HG03469 (cell line): ENCODE data around the gene RNF4.
"Not testable (repeated sequence)": the region's sequence is repeated elsewhere in the genome, so short reads cannot be mapped to it uniquely, and the experiment has no call there.

Experiments used
- ATAC-seq: cut with Tn5 transposase; IDR thresholded peaks from one replicate; pipeline ENCODE4 v1.9.1; 2021; ENCODE audit warnings: mild to moderate bottlenecking, moderate library complexity, moderate number of reproducible peaks; ENCODE audit not compliant: unreplicated experiment

RNF4 gene

GRCh38 chr4:2457481-2458295 is 11.2 kb upstream of the RNF4 start:
- no peak for ATAC-seq

- no peak for ATAC-seq
Observed at GRCh38 chr4:2458546-2459491, 10.1 kb upstream of the RNF4 start.

DNA sequence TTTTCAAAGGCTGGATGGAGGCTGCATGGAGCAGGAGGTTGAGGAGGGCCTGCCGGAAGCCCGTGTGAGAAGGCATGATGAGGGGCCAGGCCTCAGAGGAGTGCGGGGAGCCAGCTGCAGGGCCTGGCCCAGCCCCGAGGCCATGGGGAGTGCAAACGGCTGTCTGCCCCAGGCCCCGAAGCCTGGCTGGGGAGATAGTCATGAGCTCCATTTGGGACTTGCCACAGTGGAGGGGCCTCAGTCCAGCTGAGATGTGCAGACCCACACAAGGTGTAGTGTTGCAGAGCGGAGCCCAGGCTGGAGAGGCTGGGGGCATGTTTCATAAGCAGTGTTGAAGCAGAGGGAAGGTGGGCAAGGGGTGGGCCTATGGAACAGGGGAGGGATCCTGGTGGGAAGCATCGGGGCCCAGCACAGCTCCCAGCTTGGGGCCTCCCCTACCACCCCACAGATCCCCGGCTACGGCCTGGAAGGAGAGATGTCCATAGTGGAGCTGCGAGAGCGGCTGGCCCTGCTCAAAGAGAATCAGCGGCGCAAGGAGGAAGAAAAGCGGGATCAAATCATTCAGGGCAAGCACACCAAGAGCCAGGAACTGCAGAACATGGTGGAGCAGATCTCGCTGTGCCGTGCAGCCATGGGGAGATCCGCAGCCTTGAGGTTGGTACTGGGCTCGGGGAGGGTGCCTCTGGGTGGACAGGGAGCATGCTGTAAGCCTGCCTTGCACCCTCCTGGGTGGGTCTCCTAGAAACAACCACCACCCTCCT is 9.1 kb upstream of the RNF4 start:
- ATAC-seq: no peak

DNA sequence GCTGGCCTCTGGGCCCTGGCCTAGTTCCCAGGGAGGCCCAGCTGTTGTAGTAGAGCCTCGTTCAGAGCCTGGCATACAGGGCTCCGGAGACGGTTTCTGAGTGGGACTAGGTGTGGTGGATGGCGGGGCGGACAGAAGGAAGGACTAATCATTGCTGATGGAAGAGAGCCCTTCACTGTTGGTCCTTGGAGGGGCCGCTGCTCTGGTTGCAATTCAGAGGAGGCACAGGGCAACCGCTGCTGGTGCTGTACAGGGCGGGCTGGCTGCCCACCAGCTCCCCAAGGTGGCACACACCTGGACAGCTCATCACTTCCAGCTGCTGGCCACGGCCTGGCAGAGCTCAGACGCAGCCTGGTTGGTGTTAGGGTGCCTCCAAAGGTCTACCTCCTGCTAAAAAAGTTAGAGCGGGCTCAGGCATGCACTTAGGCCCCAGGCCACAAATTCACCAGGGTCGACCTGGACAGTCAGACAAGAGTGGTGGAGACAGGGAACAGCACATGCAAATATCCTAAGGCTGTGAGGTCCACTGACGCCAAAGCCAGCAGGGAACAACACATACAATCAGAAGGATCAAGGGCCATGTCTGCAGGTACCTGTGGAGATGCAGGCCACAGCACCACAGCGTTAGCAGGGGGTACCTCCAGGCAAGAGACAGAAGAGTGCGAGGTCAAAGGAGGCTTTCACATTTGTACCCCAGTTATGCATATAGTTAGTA is 7.5 kb upstream of the RNF4 start:
- no peak for ATAC-seq

DNA sequence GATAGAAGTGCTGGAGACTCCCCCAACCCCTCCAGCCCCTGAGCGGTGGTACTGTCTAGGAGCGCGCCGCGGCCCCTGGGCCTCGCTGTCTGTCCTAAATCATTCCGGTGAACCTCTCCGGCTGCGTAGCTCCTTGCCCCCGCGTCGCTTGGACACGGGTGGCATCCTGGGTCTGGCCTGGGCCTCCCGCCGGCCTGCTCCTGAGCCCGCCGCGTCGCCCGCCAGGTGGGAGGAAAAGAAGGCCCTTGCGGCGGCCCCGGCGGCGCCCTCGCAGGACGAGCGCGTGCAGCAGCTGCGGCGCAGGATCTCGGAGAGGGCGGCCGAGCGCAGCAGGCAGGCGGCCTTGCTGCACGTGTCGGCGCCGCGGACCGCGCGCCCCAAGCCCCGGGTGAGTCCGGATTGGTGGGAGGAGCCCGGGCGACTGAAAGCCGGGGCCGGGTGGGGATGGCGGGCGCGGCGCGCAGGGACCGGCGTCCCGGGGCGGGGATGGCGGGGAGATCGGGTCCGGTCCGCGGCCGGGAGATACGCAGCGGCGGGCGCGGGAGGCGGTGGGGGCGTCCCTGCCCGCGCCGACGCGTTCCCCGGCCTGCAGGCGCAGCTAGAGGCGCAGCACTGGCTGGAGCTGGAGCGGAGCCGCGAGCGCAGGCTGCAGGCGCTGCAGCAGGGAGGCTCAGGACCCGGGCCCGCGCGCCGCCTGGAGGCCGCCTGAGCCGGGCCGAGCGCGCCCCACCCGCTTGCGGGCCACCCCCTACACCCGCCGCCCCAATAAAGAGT is 6.5 kb upstream of the RNF4 start:
- ATAC-seq: peak; percentile 54

DNA sequence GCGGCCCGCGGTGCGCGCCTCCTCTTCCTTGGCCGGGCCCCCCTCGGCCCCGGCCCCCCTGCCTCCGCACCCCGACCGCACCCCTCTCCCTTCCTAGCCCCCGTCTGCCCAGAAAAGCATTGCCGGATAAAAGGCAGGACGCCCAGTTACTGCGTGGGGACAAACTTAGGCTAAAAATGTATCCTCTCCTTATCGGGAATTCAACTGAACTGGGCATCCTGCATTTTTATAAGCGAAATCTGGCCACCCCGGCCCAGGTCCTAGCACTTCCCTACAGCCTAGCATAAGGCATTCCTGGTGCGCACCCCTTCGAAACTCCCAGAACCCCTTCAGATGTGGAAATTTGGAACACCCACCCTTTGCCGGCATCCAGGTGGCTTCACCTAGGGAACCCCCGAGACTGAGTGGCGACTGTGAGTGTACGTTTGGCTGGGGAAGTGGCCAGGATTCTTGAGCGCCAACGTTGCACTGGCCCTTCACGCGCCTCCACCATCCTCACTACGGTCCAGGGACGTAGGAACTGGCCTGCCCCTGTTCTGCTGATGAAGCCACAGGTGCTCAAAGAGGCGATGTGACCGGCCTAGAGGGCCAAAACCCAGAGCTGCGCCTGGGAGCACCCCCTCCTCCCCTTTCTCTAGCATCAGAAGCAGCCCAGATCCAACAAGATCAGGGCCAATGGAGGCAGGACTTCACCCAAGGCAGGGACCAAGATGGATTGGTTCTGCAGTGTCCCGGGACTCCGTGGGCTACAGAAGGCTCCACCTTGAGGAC is 5.7 kb upstream of the RNF4 start:
- ATAC-seq: no peak

GRCh38 chr4:2465032-2465431 is 3.9 kb upstream of the RNF4 start:
- no peak for ATAC-seq

GRCh38 chr4:2465544-2465943 is 3.4 kb upstream of the RNF4 start:
- not testable (repeated sequence) for ATAC-seq

DNA sequence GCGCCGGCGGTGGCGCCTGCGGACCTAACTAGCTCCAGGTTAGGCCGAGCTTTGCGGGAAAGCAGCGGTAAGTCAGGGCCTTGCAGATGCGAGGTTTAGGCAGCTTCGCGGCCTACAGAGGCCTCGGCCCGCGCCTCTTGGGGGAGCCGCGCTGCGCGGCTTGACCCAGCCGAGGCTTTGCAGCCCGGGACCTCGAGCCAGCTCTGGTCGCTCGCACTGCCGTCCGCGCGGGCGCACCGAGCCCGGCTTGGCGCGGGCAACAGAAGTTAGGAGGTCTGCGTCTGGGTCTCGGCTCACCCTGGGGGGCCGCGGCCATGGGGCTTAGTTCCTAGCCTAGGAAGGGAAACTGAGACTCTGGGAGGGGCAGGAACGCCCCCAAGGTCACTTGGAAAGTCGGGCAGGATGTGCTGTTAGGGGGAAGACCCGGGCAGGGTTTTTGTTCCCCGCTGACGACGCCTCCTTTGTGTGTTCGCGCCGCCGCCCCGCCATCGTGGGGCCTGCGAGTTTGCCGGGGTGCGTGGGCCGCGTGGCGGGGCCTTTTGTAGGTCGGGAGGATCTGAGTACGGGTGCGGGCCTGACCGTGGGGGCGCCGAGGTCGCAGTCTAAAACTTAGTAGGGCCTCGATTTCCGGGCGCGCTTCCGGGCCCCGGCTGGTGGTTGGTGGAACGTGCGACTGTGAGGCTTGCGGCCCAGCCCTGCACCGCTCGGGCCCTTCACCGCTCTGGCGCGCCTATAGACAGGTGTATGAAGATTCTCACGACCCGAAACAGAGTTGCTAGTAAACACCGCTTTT is 482 bp downstream of the RNF4 start:
- peak; percentile 24 for ATAC-seq

DNA sequence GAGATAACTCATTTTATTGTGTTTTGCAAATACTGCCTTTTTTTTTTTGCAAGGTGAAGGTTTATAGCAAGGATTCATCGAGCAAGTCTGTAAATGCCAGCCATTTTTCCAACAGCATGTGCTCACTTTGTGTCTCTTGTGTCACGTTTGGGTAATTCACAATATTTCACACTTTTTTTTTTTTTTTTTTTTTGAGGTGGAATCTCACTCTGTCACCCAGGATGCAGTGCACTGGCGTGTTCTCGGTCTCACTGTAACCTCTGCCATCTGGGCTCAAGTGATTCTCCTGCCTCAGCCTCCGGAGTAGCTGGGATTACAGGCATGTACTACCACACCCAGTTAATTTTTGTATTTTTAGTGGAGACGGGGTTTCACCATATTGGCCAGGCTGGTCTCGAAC is 1.9 kb downstream of the RNF4 start:
- no peak for ATAC-seq

DNA sequence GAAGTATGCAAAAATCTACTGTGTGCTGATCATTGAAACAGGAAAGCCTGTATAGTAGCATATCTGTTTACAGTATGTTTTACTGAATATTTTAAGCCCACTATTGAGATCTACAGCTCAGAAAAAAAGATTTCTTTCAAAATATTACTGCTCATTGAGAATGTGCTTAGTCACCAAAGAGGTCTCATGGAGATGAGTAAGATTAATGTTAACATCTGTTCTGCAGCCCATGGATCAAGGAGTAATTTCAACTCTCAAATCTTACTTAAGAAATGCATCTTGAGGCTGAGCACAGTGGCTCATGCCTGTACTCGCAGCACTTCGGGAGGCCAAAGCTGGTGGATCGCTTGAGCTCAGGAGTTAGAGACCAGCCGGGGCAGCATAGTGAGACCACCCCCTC is 3.3 kb downstream of the RNF4 start:
- no peak for ATAC-seq

GRCh38 chr4:2478229-2478628 is 9.3 kb downstream of the RNF4 start:
- no peak for ATAC-seq

- ATAC-seq: no peak
Observed at GRCh38 chr4:2480649-2481048, 11.7 kb downstream of the RNF4 start.

DNA sequence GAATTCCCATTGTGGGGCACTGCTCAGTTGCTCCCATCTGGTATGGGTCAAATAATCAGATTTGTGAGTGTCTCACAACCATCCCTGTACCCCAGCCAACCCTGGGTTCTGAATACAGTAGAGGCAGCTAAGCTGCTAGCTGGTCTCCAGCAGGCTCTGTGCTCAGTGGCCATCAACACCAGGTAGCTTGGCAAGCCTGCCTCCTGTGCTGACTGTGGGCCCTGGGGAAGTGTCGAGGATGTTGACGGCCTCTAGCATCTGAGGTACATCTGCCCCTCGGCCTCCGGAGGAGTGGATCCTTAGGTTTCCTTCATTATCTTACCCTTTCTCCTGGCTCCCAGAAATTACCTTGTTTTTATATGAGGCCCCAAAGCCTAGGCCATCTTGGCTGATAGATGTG is 13.3 kb downstream of the RNF4 start:
- ATAC-seq: no peak

DNA sequence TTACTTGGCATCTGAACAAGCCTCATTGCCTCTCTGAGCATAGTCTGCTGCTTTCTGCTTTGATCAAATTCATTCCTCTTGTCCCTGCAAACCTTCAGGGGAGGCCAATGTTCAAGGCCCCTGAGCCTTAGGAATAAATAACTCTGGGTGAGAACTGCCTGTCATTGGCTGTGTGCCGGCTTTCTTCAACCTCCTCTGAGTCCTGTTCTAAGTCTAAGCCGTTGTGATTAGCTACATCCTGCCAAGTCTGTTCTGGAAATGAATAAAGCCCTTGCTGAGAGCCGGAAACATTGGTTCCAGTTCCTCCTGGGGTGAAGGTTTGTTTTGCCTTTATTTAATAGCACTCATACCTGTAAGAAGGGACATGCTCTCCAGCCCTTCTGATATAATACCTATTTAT is 13.8 kb downstream of the RNF4 start:
- peak; percentile 40 for ATAC-seq

DNA sequence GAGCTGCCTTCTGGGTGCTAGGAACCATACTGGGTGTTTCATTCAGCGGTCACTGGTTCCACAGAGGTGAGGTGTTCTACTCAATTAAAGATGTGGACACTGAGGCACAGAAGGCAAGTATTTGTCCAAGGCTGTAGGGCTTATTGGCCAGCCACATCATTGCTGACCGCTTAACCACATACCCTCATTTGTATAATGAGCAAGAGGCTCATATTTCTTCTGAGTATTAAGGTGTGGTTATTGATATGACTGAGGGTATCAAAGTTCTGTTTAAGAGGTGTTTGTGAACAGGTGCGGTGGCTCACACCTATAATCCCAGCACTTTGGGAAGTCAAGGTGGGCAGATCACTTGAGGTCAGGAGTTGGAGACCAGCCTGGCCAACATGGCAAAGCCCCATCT is 14.3 kb downstream of the RNF4 start:
- no peak for ATAC-seq

GRCh38 chr4:2484185-2484584 is 15.3 kb downstream of the RNF4 start:
- ATAC-seq: no peak

DNA sequence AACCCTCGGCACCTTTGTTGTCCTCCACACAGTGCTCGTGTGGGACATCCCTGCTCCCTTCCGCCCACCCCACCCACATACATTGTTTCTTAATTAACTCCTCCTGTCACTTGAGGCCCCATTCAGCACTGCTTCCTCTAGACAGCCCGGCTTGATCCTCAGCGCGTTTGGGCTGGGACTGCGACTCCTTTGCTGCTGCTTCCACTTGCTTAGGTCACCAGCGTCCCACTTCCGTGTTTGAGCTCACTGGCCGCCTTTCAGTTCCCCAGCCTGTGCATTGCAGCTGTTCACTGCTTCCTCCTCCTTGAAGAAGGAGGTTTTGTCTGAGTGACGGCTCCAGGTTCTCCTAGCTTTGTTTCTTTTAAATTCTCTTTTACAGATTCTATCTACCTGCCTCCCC is 16.1 kb downstream of the RNF4 start:
- peak; percentile 36 for ATAC-seq
